Measurements from ENCODE around the gene NNMT. TPM values are rescaled to one million over a fixed set of nuclear protein-coding genes. Genes with fewer than 3 reads are reported as not detected.

Gene NNMT
- total and polyA plus RNA-seq, 2 donors (not counting 1 experiment from before 2014, with no cell fraction given), result 156 to 639 TPM

DNA sequence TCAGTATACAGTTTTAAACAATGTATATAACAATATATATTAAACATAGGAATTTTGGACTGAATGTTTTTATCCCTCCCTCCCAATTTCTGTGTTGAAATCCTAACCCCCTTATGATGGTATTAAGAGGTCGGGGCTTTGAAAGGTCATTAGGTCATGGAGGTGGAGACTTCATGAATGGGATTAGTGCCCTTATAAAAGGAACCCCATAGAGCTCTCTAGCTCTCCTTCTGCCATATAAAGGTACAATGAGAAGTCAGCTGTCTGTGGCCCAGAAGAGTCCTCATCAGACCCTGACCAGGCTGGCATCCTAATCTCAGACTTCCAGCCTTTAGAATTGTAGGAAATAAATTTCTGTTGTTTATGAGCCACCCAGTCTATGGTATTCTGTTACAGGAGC is 6.5 kb downstream of the NNMT start:
- Histone ChIP-seq H3K9ac (ENCODE audit: insufficient read depth, low read length) (no peak overlapping the region), H3K27me3 (ENCODE audit: control insufficient read depth, insufficient read depth, low read length) (no peaks in the 10 kb centered on the region), H3K4me1 (ENCODE audit: control insufficient read depth, extremely low read depth, insufficient read depth, low read length) (peaks cover 6% of the 10 kb centered on the region), H2AFZ (ENCODE audit: low read length) (no peak overlapping the region), H3K27ac (ENCODE audit: insufficient read depth, low read length) (no peak overlapping the region), H3K9me3 (ENCODE audit: control insufficient read depth, insufficient read depth, low read depth, low read length) (no peaks in the 10 kb centered on the region), H4K20me1 (ENCODE audit: control insufficient read depth, extremely low read depth, insufficient read depth, low read length) (no peaks in the 10 kb centered on the region), H3K4me2 (ENCODE audit: extremely low read depth, insufficient read depth, low read length) (no peak overlapping the region), H3K4me3 (replicated peaks in 1 of 4; ENCODE audit: control extremely low read depth in 1 of 4, insufficient read depth in 1 of 4, low read depth in 3 of 4, low read length in 4 of 4) (peak overlapping the region in 1 of 4 experiments; percentile 8), H3K79me2 (ENCODE audit: control insufficient read depth, insufficient read depth, low read length) (peaks cover 38% of the 10 kb centered on the region), H3K36me3 (ENCODE audit: control insufficient read depth, insufficient read depth, low read length) (no peaks in the 10 kb centered on the region)
- no peak for DNase-seq (ENCODE audit: low read depth in 2 of 2)
- no peak for TF ChIP-seq EZH2 (IDR thresholded peaks at IDR 0.05; ENCODE audit: low read length, missing control alignments)
- TF ChIP-seq, protein P1, sequence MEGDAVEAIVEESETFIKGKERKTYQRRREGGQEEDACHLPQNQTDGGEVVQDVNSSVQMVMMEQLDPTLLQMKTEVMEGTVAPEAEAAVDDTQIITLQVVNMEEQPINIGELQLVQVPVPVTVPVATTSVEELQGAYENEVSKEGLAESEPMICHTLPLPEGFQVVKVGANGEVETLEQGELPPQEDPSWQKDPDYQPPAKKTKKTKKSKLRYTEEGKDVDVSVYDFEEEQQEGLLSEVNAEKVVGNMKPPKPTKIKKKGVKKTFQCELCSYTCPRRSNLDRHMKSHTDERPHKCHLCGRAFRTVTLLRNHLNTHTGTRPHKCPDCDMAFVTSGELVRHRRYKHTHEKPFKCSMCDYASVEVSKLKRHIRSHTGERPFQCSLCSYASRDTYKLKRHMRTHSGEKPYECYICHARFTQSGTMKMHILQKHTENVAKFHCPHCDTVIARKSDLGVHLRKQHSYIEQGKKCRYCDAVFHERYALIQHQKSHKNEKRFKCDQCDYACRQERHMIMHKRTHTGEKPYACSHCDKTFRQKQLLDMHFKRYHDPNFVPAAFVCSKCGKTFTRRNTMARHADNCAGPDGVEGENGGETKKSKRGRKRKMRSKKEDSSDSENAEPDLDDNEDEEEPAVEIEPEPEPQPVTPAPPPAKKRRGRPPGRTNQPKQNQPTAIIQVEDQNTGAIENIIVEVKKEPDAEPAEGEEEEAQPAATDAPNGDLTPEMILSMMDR (conservative IDR thresholded peaks at IDR 0.05 in 1 of 2, IDR thresholded peaks at IDR 0.05 in 1 of 2; ENCODE audit: low read depth in 1 of 2, low read length in 2 of 2), result no peak

DNA sequence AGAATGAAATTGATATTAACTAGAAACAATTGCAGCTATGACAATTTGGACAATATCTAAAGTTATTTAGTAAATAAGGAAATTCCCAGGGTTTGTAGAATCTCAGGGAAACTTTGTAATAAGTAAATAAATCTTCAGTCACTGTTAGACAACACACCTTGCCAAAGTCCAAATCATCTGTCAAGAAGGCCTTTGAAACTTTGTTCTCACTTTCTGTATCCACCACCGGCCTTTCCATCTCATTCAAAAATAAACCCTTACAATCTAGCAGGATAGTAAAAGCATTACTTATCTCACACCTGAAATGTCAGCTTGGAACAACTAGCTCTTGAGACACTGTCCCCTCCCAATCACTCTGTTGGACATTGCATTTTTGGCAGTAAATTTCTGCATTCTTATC is 7.9 kb downstream of the NNMT start:
- no peak overlapping the region for H3K9ac ChIP-seq (ENCODE audit: insufficient read depth, low read length)
- H2AFZ ChIP-seq (ENCODE audit: low read length), result no peak overlapping the region
- no peak overlapping the region for H3K27ac ChIP-seq (ENCODE audit: insufficient read depth, low read length)
- no peaks in the 10 kb centered on the region for H3K27me3 ChIP-seq (ENCODE audit: control insufficient read depth, insufficient read depth, low read length)
- no peak overlapping the region for H3K4me2 ChIP-seq (ENCODE audit: extremely low read depth, insufficient read depth, low read length)
- H3K4me1 ChIP-seq (ENCODE audit: control insufficient read depth, extremely low read depth, insufficient read depth, low read length), result peaks cover 11% of the 10 kb centered on the region
- TF ChIP-seq EZH2 (IDR thresholded peaks at IDR 0.05; ENCODE audit: low read length, missing control alignments), result no peak
- TF ChIP-seq, protein P1 (conservative IDR thresholded peaks at IDR 0.05 in 1 of 2, IDR thresholded peaks at IDR 0.05 in 1 of 2; ENCODE audit: low read depth in 1 of 2, low read length in 2 of 2), result no peak
- DNase-seq (ENCODE audit: low read depth in 2 of 2), result no peak
- H3K79me2 ChIP-seq (ENCODE audit: control insufficient read depth, insufficient read depth, low read length), result peaks cover 36% of the 10 kb centered on the region
- no peaks in the 10 kb centered on the region for H4K20me1 ChIP-seq (ENCODE audit: control insufficient read depth, extremely low read depth, insufficient read depth, low read length)
- H3K9me3 ChIP-seq (ENCODE audit: control insufficient read depth, insufficient read depth, low read depth, low read length), result no peaks in the 10 kb centered on the region
- H3K36me3 ChIP-seq (ENCODE audit: control insufficient read depth, insufficient read depth, low read length), result no peaks in the 10 kb centered on the region
- H3K4me3 ChIP-seq (replicated peaks in 1 of 4; ENCODE audit: control extremely low read depth in 1 of 4, insufficient read depth in 1 of 4, low read depth in 3 of 4, low read length in 4 of 4), result peak overlapping the region in 1 of 4 experiments; percentile 4

DNA sequence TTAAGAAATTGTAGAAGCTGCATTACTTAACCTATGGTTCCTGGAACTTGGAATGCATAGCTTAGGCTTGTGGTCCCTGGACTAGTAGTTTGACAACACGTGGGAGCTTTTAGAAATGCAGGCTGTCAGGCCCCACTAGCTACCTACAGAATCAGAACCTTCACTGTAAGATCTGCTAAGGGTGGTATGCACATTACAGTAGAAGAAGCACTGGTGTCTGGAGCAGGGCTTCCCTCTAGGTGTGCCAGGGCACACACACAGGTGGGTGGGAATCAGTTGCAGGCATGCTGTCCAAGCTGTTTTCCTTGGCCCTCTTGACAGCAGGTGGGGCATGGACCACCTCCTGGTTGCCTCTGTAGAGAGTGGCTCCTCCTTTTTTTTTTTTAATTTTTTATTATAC is 8.8 kb downstream of the NNMT start:
- Histone ChIP-seq H3K4me2 (ENCODE audit: extremely low read depth, insufficient read depth, low read length) (no peak overlapping the region), H3K9ac (ENCODE audit: insufficient read depth, low read length) (no peak overlapping the region), H3K36me3 (ENCODE audit: control insufficient read depth, insufficient read depth, low read length) (no peaks in the 10 kb centered on the region), H3K4me1 (ENCODE audit: control insufficient read depth, extremely low read depth, insufficient read depth, low read length) (peaks cover 11% of the 10 kb centered on the region), H3K79me2 (ENCODE audit: control insufficient read depth, insufficient read depth, low read length) (peaks cover 39% of the 10 kb centered on the region), H3K4me3 (replicated peaks in 1 of 4; ENCODE audit: control extremely low read depth in 1 of 4, insufficient read depth in 1 of 4, low read depth in 3 of 4, low read length in 4 of 4) (no peak overlapping the region), H3K27ac (ENCODE audit: insufficient read depth, low read length) (no peak overlapping the region), H3K27me3 (ENCODE audit: control insufficient read depth, insufficient read depth, low read length) (no peaks in the 10 kb centered on the region), H4K20me1 (ENCODE audit: control insufficient read depth, extremely low read depth, insufficient read depth, low read length) (no peaks in the 10 kb centered on the region), H2AFZ (ENCODE audit: low read length) (no peak overlapping the region), H3K9me3 (ENCODE audit: control insufficient read depth, insufficient read depth, low read depth, low read length) (no peaks in the 10 kb centered on the region)
- no peak for DNase-seq (ENCODE audit: low read depth in 2 of 2)
- TF ChIP-seq EZH2 (IDR thresholded peaks at IDR 0.05; ENCODE audit: low read length, missing control alignments), result no peak
- TF ChIP-seq, protein P1 (conservative IDR thresholded peaks at IDR 0.05 in 1 of 2, IDR thresholded peaks at IDR 0.05 in 1 of 2; ENCODE audit: low read depth in 1 of 2, low read length in 2 of 2), result no peak
